CD4-positive, alpha-beta T cell (primary cell): ENCODE results near the gene MCCC1. TPM values are rescaled to one million over a fixed set of nuclear protein-coding genes. Genes with fewer than 3 reads are reported as not detected.

Source experiments
- ATAC-seq: fragments of 200-7000 bp; cut with Tn5 transposase; one replicate; pipeline ENCODE4 v1.10.0; 2022; ENCODE audit warnings: mild to moderate bottlenecking; ENCODE audit not compliant: poor library complexity
- CTCF ChIA-PET: fragments of 350-600 bp; sonication (Branson Sonifier 250); formaldehyde crosslinking; loops from one replicate; lab custom pipeline; 2021; ENCODE audit warnings: antibody characterized with exemption, inconsistent platforms; lab: Charles Lee
- POLR2A ChIA-PET: fragments of 350-600 bp; sonication (Branson Sonifier 250); formaldehyde crosslinking; loops from one replicate; lab custom pipeline; 2021; ENCODE audit warnings: antibody characterized with exemption, inconsistent platforms; lab: Charles Lee
- DNase-seq, 14 experiments: peaks; one replicate each; pipeline ENCODE4 v3.0.0-alpha.2; 2013 to 2020; ENCODE audit warnings: mixed read lengths in 2 of 14
- H3K27ac ChIP-seq, 2 donors: one replicate each; pipeline versions ENCODE4 v1.5.1 to v1.7.0; 2013; ENCODE audit warnings: low read length in 2 of 2, low read depth in 1 of 2, mild to moderate bottlenecking in 1 of 2
- H3K27me3 ChIP-seq, 2 experiments: 1 replicate in 1 of 2; 2 replicates in 1 of 2; pipeline versions ENCODE4 v1.6.1 to v1.7.0; 2013; ENCODE audit warnings: low read length in 2 of 2, control low read depth in 1 of 2, mild to moderate bottlenecking in 1 of 2, moderate library complexity in 1 of 2; ENCODE audit not compliant: insufficient read depth in 2 of 2, control insufficient read depth in 1 of 2
- H3K36me3 ChIP-seq: one replicate; pipeline ENCODE4 v1.6.1; 2013; ENCODE audit warnings: low read length, control low read depth; ENCODE audit not compliant: insufficient read depth
- H3K4me1 ChIP-seq: one replicate; pipeline ENCODE4 v1.6.1; 2013; ENCODE audit warnings: low read length, control low read depth; ENCODE audit not compliant: insufficient read depth
- H3K4me3 ChIP-seq: one replicate; pipeline ENCODE4 v1.5.1; 2013; ENCODE audit warnings: mild to moderate bottlenecking, low read length, moderate library complexity
- H3K9me3 ChIP-seq, 2 experiments: 1 replicate in 1 of 2; 2 replicates in 1 of 2; pipeline versions ENCODE4 v1.6.1 to v1.7.0; 2013; ENCODE audit warnings: low read length in 2 of 2, mild to moderate bottlenecking in 2 of 2, control low read depth in 1 of 2, moderate library complexity in 1 of 2; ENCODE audit not compliant: control insufficient read depth in 1 of 2, insufficient read depth in 1 of 2
- H3K27ac Mint-ChIP-seq: one replicate; pipeline ENCODE4 v1.8.0; 2020; ENCODE audit warnings: mixed read lengths
- H3K27me3 Mint-ChIP-seq: one replicate; pipeline ENCODE4 v1.8.0; 2021; ENCODE audit warnings: mixed read lengths
- H3K36me3 Mint-ChIP-seq: one replicate; pipeline ENCODE4 v1.8.0; 2021; ENCODE audit warnings: low read depth, mixed read lengths
- H3K4me1 Mint-ChIP-seq: one replicate; pipeline ENCODE4 v1.8.0; 2021; ENCODE audit warnings: low read depth, mixed read lengths
- H3K4me3 Mint-ChIP-seq: one replicate; pipeline ENCODE4 v1.8.0; 2020; ENCODE audit warnings: mild to moderate bottlenecking, mixed read lengths
- H3K9me3 Mint-ChIP-seq: one replicate; pipeline ENCODE4 v1.8.0; 2020; ENCODE audit warnings: mixed read lengths
- CTCF ChIP-seq: fragments of 200-600 bp; IDR thresholded peaks from one replicate; pipeline ENCODE4 v1.8.0; 2022; ENCODE audit warnings: antibody characterized with exemption, mild to moderate bottlenecking
- intact Hi-C, 2 experiments: fragments of 100-400 bp; cut with DNase I in 1 of 2; cut with micrococcal nuclease in 1 of 2; formaldehyde crosslinking; loops; one replicate each; pipeline versions ENCODE4 v1.15.1 to v1.9.0; 2023 to 2025; cut with DNase I, micrococcal nuclease
- total RNA-seq, 174 experiments: library from RNA in 2 of 174; stranded (reverse) in 2 of 174; gene quantifications; one replicate each; pipeline ENCODE4 v1.2.3 and lab custom pipeline; 2021 to 2026

The MCCC1 gene
- total RNA-seq, 2 experiments from 2014 or later: 16.4 to 16.7 TPM

GRCh38 chr3:183064475-183064874 lies 34.8 kb downstream of the MCCC1 start:
- TF ChIP-seq CTCF: no peak
- H3K4me3 ChIP-seq: no peak overlapping the region
- H3K36me3 ChIP-seq: peaks cover 35% of the 10 kb centered on the region
- H3K4me1 ChIP-seq: no peaks in the 10 kb centered on the region
- Mint-ChIP-seq H3K36me3 (peaks cover 71% of the 10 kb centered on the region), H3K4me1 (no peaks in the 10 kb centered on the region), H3K27ac (no peak overlapping the region), H3K4me3 (no peak overlapping the region), H3K27me3 (no peaks in the 10 kb centered on the region), H3K9me3 (no peaks in the 10 kb centered on the region)
- ChIA-PET CTCF (no interaction called here), POLR2A (no interaction called here)
- H3K27me3 ChIP-seq: no peaks in the 10 kb centered on the region
- DNase-seq (peak in 1 of 14 experiments; percentile 7), ATAC-seq (no peak)
- intact Hi-C loops: no loop called here
- H3K27ac ChIP-seq: no peak overlapping the region
- no peaks in the 10 kb centered on the region for H3K9me3 ChIP-seq

GRCh38 chr3:183061391-183062172 lies 37.7 kb downstream of the MCCC1 start:
- Histone ChIP-seq H3K4me3 (no peak overlapping the region), H3K4me1 (no peaks in the 10 kb centered on the region), H3K9me3 (no peaks in the 10 kb centered on the region), H3K27me3 (no peaks in the 10 kb centered on the region), H3K36me3 (peaks cover 17% of the 10 kb centered on the region), H3K27ac (no peak overlapping the region)
- no peak for ATAC-seq
- H3K27me3 Mint-ChIP-seq: no peaks in the 10 kb centered on the region
- no peak overlapping the region for H3K27ac Mint-ChIP-seq
- H3K9me3 Mint-ChIP-seq: no peaks in the 10 kb centered on the region
- H3K36me3 Mint-ChIP-seq: peaks cover 57% of the 10 kb centered on the region
- CTCF ChIA-PET: no interaction called here
- DNase-seq: no peak
- TF ChIP-seq CTCF: no peak
- intact Hi-C loops: no loop called here
- H3K4me3 Mint-ChIP-seq: no peak overlapping the region
- H3K4me1 Mint-ChIP-seq: no peaks in the 10 kb centered on the region
- POLR2A ChIA-PET: no interaction called here

GRCh38 chr3:183058351-183058750 lies 40.9 kb downstream of the MCCC1 start:
- no peaks in the 10 kb centered on the region for H3K27me3 ChIP-seq
- H3K9me3 ChIP-seq: no peaks in the 10 kb centered on the region
- ChIA-PET POLR2A (no interaction called here), CTCF (no interaction called here)
- H3K27ac Mint-ChIP-seq: no peak overlapping the region
- intact Hi-C loops: no loop called here
- TF ChIP-seq CTCF: no peak
- H3K27ac ChIP-seq: no peak overlapping the region
- ATAC-seq: no peak
- no peak overlapping the region for H3K4me3 ChIP-seq
- DNase-seq: no peak
- no peaks in the 10 kb centered on the region for H3K27me3 Mint-ChIP-seq
- no peak overlapping the region for H3K4me3 Mint-ChIP-seq
- peaks cover 46% of the 10 kb centered on the region for H3K36me3 Mint-ChIP-seq
- H3K4me1 ChIP-seq: no peaks in the 10 kb centered on the region
- H3K36me3 ChIP-seq: peaks cover 17% of the 10 kb centered on the region
- no peaks in the 10 kb centered on the region for H3K4me1 Mint-ChIP-seq
- no peaks in the 10 kb centered on the region for H3K9me3 Mint-ChIP-seq
